GM18505 (cell line): ENCODE measurements around the gene AP1G2.

Source experiments
- ATAC-seq: cut with Tn5 transposase; IDR thresholded peaks from one replicate; pipeline ENCODE4 v1.9.1; 2021; ENCODE audit not compliant: unreplicated experiment
- POLR2A ChIP-seq: IDR thresholded peaks from 4 replicates; pipeline ENCODE4 v1.6.1; 2011; ENCODE audit warnings: borderline replicate concordance; ENCODE audit not compliant: insufficient read depth, insufficient read length; ENCODE audit errors: extremely low read depth

AP1G2 gene

GRCh38 chr14:23523229-23524016 is 44.2 kb downstream of the AP1G2 start:
- no peak for TF ChIP-seq POLR2A
- ATAC-seq = no peak

- ATAC-seq = no peak
- no peak for TF ChIP-seq POLR2A
Measured at GRCh38 chr14:23522643-23523198, 44.9 kb downstream of the AP1G2 start.

- no peak for ATAC-seq
- no peak for TF ChIP-seq POLR2A
Measured at GRCh38 chr14:23521785-23522640, 45.6 kb downstream of the AP1G2 start.

GRCh38 chr14:23520899-23521533 is 46.6 kb downstream of the AP1G2 start:
- no peak for ATAC-seq

GRCh38 chr14:23518709-23519108 is 48.9 kb downstream of the AP1G2 start:
- ATAC-seq = no peak
- no peak for TF ChIP-seq POLR2A

More at GRCh38 chr14:23520899-23521533, 46.6 kb downstream of the AP1G2 start:
- TF ChIP-seq POLR2A = no peak

GRCh38 chr14:23517650-23518326 is 49.8 kb downstream of the AP1G2 start:
- ATAC-seq = no peak
- no peak for TF ChIP-seq POLR2A

GRCh38 chr14:23514644-23514957 is 53.0 kb downstream of the AP1G2 start:
- no peak for TF ChIP-seq POLR2A
- no peak for ATAC-seq

- ATAC-seq = no peak
- TF ChIP-seq POLR2A = no peak
Measured at GRCh38 chr14:23513818-23514643, 53.6 kb downstream of the AP1G2 start.

GRCh38 chr14:23513005-23513817 is 54.4 kb downstream of the AP1G2 start:
- no peak for TF ChIP-seq POLR2A
- no peak for ATAC-seq

GRCh38 chr14:23512156-23512555 is 55.4 kb downstream of the AP1G2 start:
- TF ChIP-seq POLR2A = no peak
- no peak for ATAC-seq
